ENCODE data around the gene FILIP1L.

Gene FILIP1L

DNA sequence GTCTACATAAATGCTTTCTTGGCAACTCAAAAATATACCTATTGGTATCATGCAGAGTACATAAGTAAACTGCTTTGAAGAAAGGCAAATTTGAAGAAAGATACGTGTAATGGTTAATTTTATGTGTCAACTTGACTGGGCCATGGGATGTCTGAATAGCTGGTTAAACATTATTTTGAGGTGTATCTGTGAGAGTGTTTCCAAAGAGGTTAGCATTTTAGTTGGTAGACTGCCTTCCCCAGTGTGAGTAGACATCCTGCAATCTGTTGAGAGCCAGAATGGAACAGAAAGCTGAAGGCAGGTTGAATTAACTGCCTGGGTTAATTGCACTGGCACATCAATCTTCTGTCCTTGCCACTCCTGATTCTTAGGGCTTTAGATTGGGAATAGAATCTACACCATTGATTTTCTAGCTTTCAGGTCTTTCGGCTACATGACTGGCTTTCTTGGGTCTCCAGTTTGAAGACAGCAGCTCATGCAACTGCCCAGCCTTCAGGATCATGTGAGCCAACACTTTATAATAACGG lies 198.3 kb downstream of the FILIP1L start:
- H3K27ac ChIP-seq = no peak overlapping the region
- TF ChIP-seq, protein P1, sequence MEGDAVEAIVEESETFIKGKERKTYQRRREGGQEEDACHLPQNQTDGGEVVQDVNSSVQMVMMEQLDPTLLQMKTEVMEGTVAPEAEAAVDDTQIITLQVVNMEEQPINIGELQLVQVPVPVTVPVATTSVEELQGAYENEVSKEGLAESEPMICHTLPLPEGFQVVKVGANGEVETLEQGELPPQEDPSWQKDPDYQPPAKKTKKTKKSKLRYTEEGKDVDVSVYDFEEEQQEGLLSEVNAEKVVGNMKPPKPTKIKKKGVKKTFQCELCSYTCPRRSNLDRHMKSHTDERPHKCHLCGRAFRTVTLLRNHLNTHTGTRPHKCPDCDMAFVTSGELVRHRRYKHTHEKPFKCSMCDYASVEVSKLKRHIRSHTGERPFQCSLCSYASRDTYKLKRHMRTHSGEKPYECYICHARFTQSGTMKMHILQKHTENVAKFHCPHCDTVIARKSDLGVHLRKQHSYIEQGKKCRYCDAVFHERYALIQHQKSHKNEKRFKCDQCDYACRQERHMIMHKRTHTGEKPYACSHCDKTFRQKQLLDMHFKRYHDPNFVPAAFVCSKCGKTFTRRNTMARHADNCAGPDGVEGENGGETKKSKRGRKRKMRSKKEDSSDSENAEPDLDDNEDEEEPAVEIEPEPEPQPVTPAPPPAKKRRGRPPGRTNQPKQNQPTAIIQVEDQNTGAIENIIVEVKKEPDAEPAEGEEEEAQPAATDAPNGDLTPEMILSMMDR (conservative IDR thresholded peaks at IDR 0.05) = no peak
- no peak for TF ChIP-seq ZFX (IDR thresholded peaks at IDR 0.05)

DNA sequence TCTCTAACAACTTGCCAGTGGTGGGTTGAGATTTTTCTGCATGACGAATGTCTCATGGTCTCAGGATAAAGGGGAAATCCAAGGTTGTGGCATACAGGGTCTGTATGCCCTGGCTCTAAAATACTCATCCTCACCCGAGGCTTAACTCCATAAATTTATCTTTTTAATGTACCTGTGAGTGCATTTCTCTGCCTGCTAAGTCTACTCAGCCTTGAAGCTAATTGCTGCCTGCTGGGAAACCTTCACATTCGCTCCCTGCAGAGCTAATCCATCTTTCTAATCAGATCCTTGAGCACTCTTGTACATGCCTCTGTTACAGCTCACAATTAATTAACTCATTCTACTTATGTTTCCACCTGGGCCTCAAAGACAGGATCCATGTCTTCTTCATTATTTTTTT lies 202.9 kb downstream of the FILIP1L start:
- no peak overlapping the region for H3K27ac ChIP-seq
- no peak for TF ChIP-seq ZFX (IDR thresholded peaks at IDR 0.05)
- TF ChIP-seq, protein P1 (conservative IDR thresholded peaks at IDR 0.05) = no peak

- no peak for TF ChIP-seq ZFX (IDR thresholded peaks at IDR 0.05)
- TF ChIP-seq, protein P1 (conservative IDR thresholded peaks at IDR 0.05) = no peak
These were observed 203.5 kb downstream of the FILIP1L start for GRCh38 chr3:99910752-99911290.

GRCh38 chr3:99909714-99910495 lies 204.4 kb downstream of the FILIP1L start:
- TF ChIP-seq, protein P1 (conservative IDR thresholded peaks at IDR 0.05) = no peak
- TF ChIP-seq ZFX (IDR thresholded peaks at IDR 0.05) = no peak
- H3K27ac ChIP-seq = no peak overlapping the region

More at GRCh38 chr3:99910752-99911290, 203.5 kb downstream of the FILIP1L start:
- no peak overlapping the region for H3K27ac ChIP-seq

DNA sequence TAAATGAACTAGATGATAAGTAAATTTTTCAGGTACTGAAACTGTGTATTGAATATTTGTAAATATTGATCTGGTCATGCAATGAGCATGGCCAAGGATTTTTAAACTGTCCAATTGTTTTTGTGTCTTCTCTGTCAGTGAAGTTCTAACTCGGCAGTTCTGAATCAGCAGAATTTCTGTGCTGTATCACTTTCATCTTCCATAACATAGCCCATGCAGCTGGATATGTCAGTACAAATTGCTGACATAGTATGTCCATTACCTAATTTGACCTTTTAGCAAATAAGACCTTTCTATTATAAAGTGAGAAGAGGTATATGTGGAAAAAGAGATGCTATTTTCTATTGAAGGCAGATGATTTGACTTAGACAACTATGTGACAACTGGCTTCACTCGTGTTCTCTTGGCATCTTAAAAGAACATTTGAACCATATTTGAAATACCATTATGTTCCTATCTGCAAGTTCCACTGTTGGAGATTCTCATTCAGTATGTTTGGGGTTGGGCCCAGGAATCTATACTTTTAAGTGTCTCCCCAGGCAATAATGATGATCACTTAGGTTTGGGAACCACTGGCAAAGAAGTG lies 206.2 kb downstream of the FILIP1L start:
- no peak for TF ChIP-seq ZFX (IDR thresholded peaks at IDR 0.05)
- TF ChIP-seq, protein P1 (conservative IDR thresholded peaks at IDR 0.05) = no peak

GRCh38 chr3:99903869-99904268 lies 210.4 kb downstream of the FILIP1L start:
- TF ChIP-seq, protein P1 (conservative IDR thresholded peaks at IDR 0.05) = no peak
- TF ChIP-seq ZFX (IDR thresholded peaks at IDR 0.05) = no peak
- H3K27ac ChIP-seq = no peak overlapping the region

More for the DNA sequence above, 206.2 kb downstream of the FILIP1L start:
- H3K27ac ChIP-seq = no peak overlapping the region

DNA sequence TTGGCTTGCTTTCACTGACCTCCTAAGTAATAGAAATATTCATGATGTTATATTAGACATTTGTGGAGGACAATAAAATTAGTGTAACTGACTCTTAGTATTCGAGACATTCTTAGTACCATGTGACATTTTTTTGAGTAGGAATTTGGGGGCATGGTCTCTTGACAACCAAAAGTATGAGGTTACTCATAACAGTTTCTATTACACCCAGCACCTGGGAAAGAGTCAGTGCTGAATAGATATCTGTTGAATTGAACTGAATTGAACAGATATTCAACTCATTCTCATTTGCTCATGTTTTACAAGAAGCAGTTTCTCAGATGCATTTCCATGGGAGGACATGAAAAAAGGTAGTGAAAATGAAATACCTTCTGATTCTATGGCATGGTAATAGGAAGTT lies 212.2 kb downstream of the FILIP1L start:
- H3K27ac ChIP-seq = no peak overlapping the region
- TF ChIP-seq, protein P1 (conservative IDR thresholded peaks at IDR 0.05) = no peak
- no peak for TF ChIP-seq ZFX (IDR thresholded peaks at IDR 0.05)
